Muscle layer of duodenum (tissue), 2 donors: ENCODE measurements around the gene SEC62.

ENCODE experiments used
- H3K27ac ChIP-seq: one replicate; pipeline ENCODE4 v1.7.0; 2013; ENCODE audit warnings: mild to moderate bottlenecking, low read length
- H3K27me3 ChIP-seq: one replicate; pipeline ENCODE4 v1.7.0; 2013; ENCODE audit warnings: low read depth, mild to moderate bottlenecking, control low read depth, low read length
- H3K36me3 ChIP-seq, 2 donors: one replicate each; pipeline ENCODE4 v1.7.0; 2013; ENCODE audit warnings: low read length in 2 of 2, control low read depth in 1 of 2, mild to moderate bottlenecking in 1 of 2; ENCODE audit not compliant: insufficient read depth in 2 of 2, control insufficient read depth in 1 of 2
- H3K4me1 ChIP-seq, 2 donors: one replicate each; pipeline ENCODE4 v1.7.0; 2013; ENCODE audit warnings: low read length in 2 of 2, mild to moderate bottlenecking in 2 of 2, control low read depth in 1 of 2, moderate library complexity in 1 of 2; ENCODE audit not compliant: insufficient read depth in 2 of 2, control insufficient read depth in 1 of 2
- H3K4me3 ChIP-seq, 2 donors: one replicate each; pipeline ENCODE4 v1.7.0; 2013; ENCODE audit warnings: low read length in 2 of 2, low read depth in 1 of 2, mild to moderate bottlenecking in 1 of 2
- H3K9me3 ChIP-seq, 2 donors: one replicate each; pipeline ENCODE4 v1.7.0; 2013; ENCODE audit warnings: low read length in 2 of 2, control low read depth in 1 of 2, mild to moderate bottlenecking in 1 of 2; ENCODE audit not compliant: control insufficient read depth in 1 of 2
- donor health status: healthy.

SEC62 gene

DNA sequence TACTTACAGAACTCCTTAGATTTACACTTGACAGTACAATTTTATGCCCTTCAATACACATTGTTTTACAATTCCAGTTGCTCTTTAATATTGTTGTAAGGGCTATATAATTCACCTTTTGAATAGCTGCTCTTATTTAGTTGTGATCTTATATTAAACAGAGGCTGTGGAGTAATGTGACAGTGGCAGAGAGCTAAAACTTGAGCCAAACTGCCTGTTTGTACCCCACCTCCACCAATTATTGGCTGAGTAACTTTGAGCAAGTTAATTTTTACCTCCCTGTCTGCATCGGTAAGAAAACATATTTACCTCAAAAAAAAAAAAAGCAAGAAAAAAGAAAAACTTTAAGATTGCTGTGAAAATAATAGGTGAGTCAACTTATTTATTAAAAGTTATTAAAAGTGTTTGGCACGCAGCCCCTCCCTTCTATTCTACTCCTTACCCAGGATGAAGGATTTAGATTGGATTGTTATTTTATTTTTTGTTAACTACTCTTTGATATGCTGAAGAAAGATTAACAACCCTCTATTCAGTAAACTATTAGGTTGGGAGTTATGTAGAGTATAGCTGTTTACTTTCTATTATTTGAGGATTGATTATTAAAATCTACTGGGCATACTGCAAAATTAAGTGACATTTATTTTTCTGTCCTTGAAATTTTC lies 1.7 kb downstream of the SEC62 start:
- no peaks in the 10 kb centered on the region for H3K9me3 ChIP-seq
- H3K27ac ChIP-seq: no peak overlapping the region
- peaks cover 0 to 4% of the 10 kb centered on the region in 2 donors for H3K36me3 ChIP-seq
- H3K4me3 ChIP-seq: peak overlapping the region; percentile 87 to 92
- no peaks in the 10 kb centered on the region for H3K27me3 ChIP-seq
- peaks cover 18 to 41% of the 10 kb centered on the region in 2 donors for H3K4me1 ChIP-seq

DNA sequence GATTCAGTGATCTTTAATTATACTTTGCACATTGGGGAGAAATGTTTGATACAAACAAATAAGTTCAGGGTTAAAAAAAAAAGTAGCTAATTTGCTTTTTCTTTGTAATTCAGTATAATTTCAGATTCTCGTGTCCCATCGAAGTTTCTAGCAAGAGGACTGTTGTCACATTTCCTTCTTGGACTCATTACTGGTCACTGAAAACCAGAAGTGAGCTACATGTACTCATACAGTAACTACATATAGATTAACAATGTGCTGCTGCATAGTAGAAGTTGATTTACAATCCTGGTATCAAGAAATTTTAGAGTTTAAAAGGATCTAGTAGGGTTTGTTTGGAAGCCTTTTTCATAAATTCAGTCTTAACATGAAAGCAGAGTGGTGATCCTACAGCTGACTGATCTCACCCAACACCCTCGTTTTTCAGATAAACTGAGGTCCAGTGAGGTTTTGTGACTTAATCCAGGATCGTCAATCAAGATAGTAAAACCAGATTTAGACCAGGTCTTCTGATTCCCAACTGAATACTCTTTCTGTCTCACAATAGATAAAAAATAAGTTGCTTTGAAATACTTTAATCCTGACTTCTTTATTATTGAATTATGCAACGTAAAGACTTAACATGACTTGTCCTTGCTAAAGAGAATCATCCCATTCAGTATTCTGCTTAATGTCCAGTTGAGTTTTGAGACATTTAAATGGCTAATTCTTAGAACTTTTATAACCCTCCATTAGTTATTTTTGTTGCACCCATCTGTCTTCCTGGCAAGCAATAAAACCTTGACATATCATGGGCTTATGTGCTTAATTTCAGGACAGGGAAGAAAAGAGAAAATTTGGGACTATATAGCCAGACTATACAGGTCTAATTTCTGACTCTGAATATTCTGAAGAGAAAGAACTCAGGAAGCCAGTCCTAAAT lies 2.8 kb downstream of the SEC62 start:
- Histone ChIP-seq H3K4me1 (peaks cover 18 to 41% of the 10 kb centered on the region in 2 donors), H3K4me3 (no peak overlapping the region), H3K9me3 (no peaks in the 10 kb centered on the region), H3K36me3 (peaks cover 3 to 4% of the 10 kb centered on the region in 2 donors), H3K27me3 (no peaks in the 10 kb centered on the region), H3K27ac (no peak overlapping the region)

DNA sequence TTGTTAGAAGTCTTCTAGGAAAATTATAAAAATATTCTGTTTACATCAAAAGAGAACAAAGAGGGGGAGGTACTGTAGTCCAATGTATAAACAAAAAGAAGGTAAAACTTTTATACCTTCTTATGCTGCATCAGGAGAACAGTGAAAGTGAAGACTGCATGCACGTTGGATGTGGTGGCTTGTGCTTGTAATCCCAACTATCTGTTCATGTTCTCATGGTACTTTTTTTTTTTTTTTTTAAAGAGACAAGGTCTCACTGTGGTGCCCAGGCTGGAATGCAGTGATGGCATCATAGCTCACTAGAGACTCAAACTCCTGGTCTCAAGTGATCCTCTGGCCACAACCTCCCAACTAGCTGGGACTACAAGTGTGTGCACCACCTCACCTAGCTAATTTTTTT lies 4.2 kb downstream of the SEC62 start:
- Histone ChIP-seq H3K27me3 (no peaks in the 10 kb centered on the region), H3K27ac (no peak overlapping the region), H3K4me3 (no peak overlapping the region), H3K4me1 (peaks cover 17 to 41% of the 10 kb centered on the region in 2 donors), H3K9me3 (no peaks in the 10 kb centered on the region), H3K36me3 (peaks cover 3 to 4% of the 10 kb centered on the region in 2 donors)

GRCh38 chr3:169971522-169971921 lies 4.9 kb downstream of the SEC62 start:
- Histone ChIP-seq H3K36me3 (peaks cover 3 to 4% of the 10 kb centered on the region in 2 donors), H3K4me3 (no peak overlapping the region), H3K9me3 (no peaks in the 10 kb centered on the region), H3K27ac (no peak overlapping the region), H3K4me1 (peaks cover 12 to 41% of the 10 kb centered on the region in 2 donors), H3K27me3 (no peaks in the 10 kb centered on the region)

DNA sequence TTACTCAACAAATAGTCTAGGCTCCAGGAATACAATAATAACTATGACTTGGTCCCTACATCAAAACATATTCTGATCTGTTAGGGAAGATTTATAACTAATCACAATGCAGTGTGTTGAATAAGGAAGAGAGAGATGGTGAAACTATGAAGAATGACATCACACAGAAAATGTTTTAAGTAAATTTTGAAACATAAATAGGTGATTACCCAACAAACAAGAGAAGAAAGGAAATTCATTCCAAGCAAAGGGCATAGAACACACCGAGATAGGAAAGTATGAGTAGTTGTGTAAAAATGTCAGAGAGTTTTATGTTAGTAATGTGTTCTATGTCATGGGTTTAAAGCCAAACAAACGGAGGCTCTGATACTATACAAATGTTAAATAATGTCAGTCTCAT lies 13.4 kb downstream of the SEC62 start:
- Histone ChIP-seq H3K27me3 (no peaks in the 10 kb centered on the region), H3K27ac (no peak overlapping the region), H3K9me3 (no peaks in the 10 kb centered on the region), H3K36me3 (peaks cover 55% of the 10 kb centered on the region in 2 donors), H3K4me1 (no peaks in the 10 kb centered on the region), H3K4me3 (no peak overlapping the region)

DNA sequence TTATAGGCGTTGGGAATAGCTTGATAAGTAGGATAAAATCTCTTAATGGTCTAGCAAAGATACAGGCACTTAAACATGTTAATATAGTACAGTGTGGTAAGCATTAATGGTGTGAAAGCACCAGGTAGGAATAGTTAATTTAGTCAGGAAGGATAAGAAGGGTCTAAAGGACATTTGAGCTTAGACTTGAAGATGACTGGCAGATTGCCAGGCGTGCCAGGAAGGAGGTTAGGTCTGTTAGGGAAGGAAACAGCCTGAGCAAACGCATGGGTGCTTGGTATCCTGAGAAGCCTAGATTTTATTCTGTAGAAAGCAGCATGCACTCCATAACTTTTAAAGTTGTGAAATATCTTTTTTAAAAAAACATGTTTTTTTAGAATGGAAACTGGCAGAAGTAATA lies 17.7 kb downstream of the SEC62 start:
- H3K4me1 ChIP-seq: no peaks in the 10 kb centered on the region
- no peak overlapping the region for H3K27ac ChIP-seq
- H3K9me3 ChIP-seq: no peaks in the 10 kb centered on the region
- H3K4me3 ChIP-seq: no peak overlapping the region
- H3K36me3 ChIP-seq: peaks cover 73 to 81% of the 10 kb centered on the region in 2 donors
- H3K27me3 ChIP-seq: no peaks in the 10 kb centered on the region

DNA sequence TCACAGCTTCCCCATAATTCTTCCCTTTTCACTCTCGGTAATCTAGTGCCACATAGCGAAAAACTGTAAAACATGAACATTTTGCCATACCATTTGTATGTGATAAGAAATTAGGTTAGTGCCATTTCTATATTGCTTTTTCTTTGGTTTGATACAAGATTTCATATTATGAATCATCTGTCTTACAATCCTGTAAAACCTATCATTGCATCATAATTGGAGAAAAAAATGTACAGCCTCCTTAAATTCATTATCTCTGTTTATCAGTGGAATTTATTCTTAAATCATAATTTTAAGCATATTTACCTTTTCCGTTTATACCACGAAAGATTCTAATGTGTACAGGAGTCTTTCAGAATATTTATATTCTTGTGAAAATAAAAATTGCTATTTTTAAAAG lies 23.8 kb downstream of the SEC62 start:
- Histone ChIP-seq H3K27me3 (no peaks in the 10 kb centered on the region), H3K4me1 (no peaks in the 10 kb centered on the region), H3K9me3 (no peaks in the 10 kb centered on the region), H3K36me3 (peaks cover 40 to 60% of the 10 kb centered on the region in 2 donors), H3K4me3 (no peak overlapping the region), H3K27ac (no peak overlapping the region)

DNA sequence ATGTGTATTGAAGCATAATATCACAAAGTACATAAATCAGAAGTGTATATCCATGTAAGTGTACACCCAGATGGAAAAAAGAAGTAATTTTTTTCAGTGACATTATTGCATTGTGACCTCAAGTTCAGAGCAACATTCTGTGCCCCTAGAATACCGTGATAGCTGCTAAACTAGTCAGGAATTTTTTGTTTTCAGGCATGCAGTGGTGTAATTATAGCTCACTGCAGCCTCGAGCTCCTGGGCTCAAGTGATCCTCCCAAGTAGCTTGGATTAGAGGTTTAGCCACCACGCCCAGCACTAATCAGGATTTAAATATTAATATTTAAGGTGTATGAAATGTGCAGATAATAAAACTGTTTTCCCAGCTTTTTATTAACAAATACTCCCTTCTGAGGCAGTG lies 25.5 kb downstream of the SEC62 start:
- peaks cover 28 to 50% of the 10 kb centered on the region in 2 donors for H3K36me3 ChIP-seq
- H3K27me3 ChIP-seq: no peaks in the 10 kb centered on the region
- no peak overlapping the region for H3K27ac ChIP-seq
- H3K4me3 ChIP-seq: no peak overlapping the region
- H3K9me3 ChIP-seq: no peaks in the 10 kb centered on the region
- H3K4me1 ChIP-seq: no peaks in the 10 kb centered on the region

DNA sequence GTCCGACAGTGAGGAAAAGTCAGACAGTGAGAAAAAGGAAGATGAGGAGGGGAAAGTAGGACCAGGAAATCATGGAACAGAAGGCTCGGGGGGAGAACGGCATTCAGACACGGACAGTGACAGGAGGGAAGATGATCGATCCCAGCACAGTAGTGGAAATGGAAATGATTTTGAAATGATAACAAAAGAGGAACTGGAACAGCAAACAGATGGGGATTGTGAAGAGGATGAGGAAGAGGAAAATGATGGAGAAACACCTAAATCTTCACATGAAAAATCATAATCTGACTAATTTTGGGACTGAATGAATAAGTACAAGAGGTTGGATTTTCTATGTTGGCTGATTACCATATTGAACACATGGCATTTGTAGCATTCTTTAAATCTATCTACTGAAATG lies 26.2 kb downstream of the SEC62 start:
- Histone ChIP-seq H3K4me1 (no peaks in the 10 kb centered on the region), H3K27me3 (no peaks in the 10 kb centered on the region), H3K4me3 (no peak overlapping the region), H3K36me3 (peaks cover 24 to 44% of the 10 kb centered on the region in 2 donors), H3K9me3 (no peaks in the 10 kb centered on the region), H3K27ac (no peak overlapping the region)

GRCh38 chr3:169993761-169994160 lies 27.2 kb downstream of the SEC62 start:
- H3K4me3 ChIP-seq: no peak overlapping the region
- H3K9me3 ChIP-seq: no peaks in the 10 kb centered on the region
- no peaks in the 10 kb centered on the region for H3K27me3 ChIP-seq
- H3K4me1 ChIP-seq: no peaks in the 10 kb centered on the region
- no peak overlapping the region for H3K27ac ChIP-seq
- peaks cover 20 to 37% of the 10 kb centered on the region in 2 donors for H3K36me3 ChIP-seq

DNA sequence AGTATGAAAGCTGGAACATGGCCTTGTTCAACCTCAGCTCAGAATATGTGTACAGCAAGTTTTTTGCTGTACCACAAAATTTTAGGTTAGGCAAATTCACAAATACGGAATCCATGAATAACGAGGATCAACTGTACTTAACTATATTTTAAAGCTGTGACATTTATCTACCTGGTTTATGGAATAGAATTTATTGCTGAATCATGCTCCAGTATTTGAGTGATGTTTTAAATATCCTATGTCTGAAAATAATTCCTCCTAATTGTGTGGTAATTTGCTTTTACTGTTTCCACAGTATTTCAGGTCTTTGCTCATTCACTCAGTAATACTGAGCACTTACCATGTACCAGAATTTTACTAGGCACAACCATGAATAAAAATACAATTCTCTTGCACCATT lies 29.5 kb downstream of the SEC62 start:
- H3K27me3 ChIP-seq: no peaks in the 10 kb centered on the region
- H3K9me3 ChIP-seq: no peaks in the 10 kb centered on the region
- no peak overlapping the region for H3K4me3 ChIP-seq
- H3K36me3 ChIP-seq: peaks cover 18% of the 10 kb centered on the region in 2 donors
- no peak overlapping the region for H3K27ac ChIP-seq
- H3K4me1 ChIP-seq: no peaks in the 10 kb centered on the region
